HEK293T (cell line): ENCODE data around the gene CD163L1.

Experiments used
- BHLHE40 ChIP-seq: fragments of 450-650 bp; IDR thresholded peaks from 2 replicates; pipeline ENCODE4 v1.6.1; 2016; ENCODE audit warnings: mild to moderate bottlenecking, moderate library complexity, borderline replicate concordance
- ELF4 ChIP-seq: fragments of 450-650 bp; IDR thresholded peaks from 2 replicates; pipeline ENCODE4 v1.6.1; 2017; ENCODE audit warnings: antibody characterized with exemption
- FOXK2 ChIP-seq: fragments of 450-650 bp; IDR thresholded peaks from 2 replicates; pipeline ENCODE4 v1.6.1; 2016; ENCODE audit warnings: mild to moderate bottlenecking
- FOXM1 ChIP-seq: fragments of 450-650 bp; IDR thresholded peaks from 2 replicates; pipeline ENCODE4 v1.6.1; 2017; ENCODE audit warnings: mild to moderate bottlenecking, borderline replicate concordance
- HDGF ChIP-seq: fragments of 450-650 bp; IDR thresholded peaks from 2 replicates; pipeline ENCODE4 v1.6.1; 2017; ENCODE audit warnings: antibody characterized with exemption, borderline replicate concordance
- SUZ12 ChIP-seq: fragments of 450-650 bp; IDR thresholded peaks from 2 replicates; pipeline ENCODE4 v1.6.1; 2016; ENCODE audit warnings: mild to moderate bottlenecking
- TARDBP ChIP-seq: fragments of 450-650 bp; IDR thresholded peaks from 2 replicates; pipeline ENCODE4 v1.6.1; 2016
- ZNF384 ChIP-seq: fragments of 450-650 bp; IDR thresholded peaks from 2 replicates; pipeline ENCODE4 v1.6.1; 2016

DNA sequence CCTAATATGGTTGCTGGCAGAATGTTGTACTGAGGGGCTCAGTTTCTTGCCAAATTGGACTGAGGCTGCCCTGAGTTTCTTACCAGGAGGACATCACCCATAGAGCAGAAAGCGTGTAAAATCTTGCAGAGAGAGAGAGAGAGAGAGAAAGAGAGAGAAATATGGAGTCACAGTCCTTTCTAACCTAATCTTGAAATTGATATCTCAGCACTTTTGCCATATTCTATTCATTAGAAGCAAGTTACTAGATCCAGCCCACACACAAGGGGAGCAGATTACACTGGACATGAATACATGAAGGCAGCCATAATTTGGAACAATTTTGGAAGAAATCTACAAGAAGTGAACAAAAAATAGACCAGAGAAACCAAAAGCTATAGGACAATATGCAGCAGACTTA is 4.1 kb upstream of the CD163L1 start:
- TF ChIP-seq SUZ12 (no peak), HDGF (no peak), BHLHE40 (no peak), ZNF384 (no peak), FOXM1 (no peak), FOXK2 (no peak), TARDBP (no peak), ELF4 (no peak)
